GM18861 (cell line): Measurements from ENCODE around the gene CMTR1.
"Not testable (repeated sequence)": the region's sequence is repeated elsewhere in the genome, so short reads cannot be mapped to it uniquely, and the experiment has no call there.

Experiments
- ATAC-seq: cut with Tn5 transposase; IDR thresholded peaks from one replicate; pipeline ENCODE4 v1.9.1; 2021; ENCODE audit not compliant: unreplicated experiment

The CMTR1 gene

DNA sequence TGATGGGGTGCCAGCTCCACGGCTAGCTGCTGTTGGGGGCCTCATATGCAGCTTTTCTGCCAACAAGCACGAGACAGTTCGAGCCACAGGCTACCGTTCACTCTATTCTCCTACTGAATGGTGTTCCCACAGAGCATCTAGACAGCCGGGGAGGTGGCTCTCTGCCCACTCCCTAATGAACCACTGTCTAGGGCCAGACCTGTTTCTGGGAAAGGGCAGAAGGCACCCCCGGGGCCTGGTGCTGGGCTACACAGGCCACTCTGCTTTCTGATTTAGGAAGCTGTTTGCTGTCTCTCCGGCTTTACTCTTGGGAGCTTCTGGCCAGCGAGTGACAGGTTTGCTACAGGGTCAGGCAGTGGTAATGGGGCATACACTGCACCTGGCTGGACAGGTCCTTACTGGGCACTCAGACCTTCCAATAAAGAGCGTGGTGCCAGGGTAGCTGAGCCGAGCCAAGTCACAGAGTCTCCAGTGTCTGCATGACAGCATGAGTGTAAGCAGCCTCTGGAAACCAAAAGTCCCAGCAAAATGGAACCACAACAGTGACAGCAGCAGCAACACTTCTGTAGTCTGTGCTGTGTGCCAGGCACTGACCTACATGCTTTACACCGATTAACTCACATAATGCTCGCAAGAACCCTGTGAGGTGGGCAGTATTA, 58.3 kb downstream of the CMTR1 start:
- no peak for ATAC-seq

DNA sequence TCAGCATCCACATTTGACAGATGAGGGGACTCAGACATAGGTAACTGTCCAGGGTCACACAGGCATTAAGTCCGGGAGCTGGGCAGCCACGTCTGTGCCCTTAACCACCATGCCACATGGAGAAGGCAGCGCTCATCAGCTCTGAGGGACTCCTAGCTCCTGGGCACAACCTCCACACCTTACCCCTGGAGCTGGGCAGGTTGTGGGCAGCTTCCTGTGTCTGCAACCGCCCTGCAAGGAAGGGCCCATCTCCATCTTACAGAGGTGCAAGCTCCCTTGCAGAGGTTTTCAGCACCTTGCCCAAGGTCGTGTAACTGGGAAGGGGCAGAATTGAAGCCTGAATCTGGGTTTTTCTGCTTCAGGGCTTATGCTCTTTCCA, 58.8 kb downstream of the CMTR1 start:
- no peak for ATAC-seq

DNA sequence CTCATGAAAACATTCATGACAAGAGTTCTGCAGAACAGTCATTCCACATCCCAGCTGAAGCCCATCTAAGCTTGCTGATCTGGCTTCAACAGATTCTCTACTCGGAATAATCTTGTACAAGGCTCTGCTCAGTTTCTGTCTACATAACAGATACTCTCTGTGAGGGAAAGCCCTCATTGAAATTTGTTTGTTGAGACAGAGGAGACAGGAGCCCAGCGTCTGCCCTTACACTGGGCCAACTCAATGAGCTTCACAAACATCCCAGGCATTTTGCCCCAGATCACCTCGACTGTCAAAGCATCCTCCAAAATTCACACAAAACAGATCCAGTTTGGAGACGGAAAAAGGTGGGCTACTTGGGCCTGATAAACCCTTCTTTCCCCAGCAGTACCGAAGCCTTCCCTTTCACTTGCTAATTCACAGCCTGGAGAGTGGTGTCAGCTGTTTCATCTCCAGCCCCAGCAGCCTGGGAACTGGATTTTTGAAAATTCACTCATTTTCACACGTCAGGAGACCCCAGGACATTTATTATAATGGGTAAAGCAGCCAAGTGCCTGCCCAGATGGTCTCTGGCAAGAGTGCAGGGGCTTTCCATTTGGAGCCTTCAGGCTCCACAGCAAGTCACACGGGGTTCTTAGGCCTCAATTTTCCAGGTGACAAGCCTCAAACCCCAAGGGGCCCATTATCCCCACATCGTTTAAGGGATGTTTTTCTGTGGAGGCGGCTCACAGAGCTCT, 59.4 kb downstream of the CMTR1 start:
- ATAC-seq, result no peak

DNA sequence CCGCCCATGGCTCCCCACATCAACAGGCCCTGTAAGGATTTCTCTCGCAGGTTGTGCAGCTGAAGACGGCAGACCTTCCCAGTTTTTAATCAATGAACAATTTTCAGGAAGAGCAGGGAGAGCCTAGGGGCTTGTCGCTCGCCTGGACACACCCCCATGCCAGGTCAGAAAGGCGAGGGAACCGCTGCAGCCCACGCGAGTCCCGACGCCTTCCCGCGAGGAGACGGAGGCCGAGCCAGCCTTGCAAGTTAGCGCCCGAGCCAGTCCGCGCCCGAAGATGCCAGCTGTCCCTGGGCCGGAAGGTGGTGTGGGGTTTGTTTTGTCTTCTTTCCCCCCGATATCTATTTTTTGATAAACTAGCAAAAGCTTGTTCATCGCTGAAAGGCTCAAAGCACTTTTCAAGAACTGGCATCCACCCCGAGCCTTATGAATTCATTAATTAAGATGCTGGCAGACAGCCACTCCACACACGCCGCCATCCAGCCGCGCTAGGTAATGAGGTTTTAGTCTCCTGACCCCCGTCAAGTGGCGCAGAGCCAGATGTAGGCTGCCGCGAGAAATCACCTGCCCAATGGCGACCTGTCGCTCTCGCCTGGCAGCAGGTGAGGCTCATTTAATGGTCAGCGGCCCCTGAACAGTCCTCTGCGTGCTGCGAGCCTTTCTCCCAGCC, 60.1 kb downstream of the CMTR1 start:
- ATAC-seq, result no peak

DNA sequence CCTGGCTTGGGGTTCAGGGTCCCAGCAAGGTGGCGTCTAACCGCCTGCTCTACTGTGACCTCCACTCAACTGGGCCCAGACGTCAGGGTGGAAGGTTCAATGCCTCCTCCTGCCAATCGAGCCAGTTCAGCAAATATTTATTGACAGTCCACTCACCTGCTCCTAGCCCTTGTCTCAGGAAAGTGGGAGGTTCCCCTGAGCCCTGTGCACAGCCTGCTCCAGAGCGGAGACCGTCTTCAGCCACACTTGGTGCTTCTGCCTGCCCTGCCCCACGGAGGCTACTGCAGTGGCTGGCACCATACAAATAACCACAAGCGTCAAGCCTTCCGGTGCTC, 60.6 kb downstream of the CMTR1 start:
- no peak for ATAC-seq

DNA sequence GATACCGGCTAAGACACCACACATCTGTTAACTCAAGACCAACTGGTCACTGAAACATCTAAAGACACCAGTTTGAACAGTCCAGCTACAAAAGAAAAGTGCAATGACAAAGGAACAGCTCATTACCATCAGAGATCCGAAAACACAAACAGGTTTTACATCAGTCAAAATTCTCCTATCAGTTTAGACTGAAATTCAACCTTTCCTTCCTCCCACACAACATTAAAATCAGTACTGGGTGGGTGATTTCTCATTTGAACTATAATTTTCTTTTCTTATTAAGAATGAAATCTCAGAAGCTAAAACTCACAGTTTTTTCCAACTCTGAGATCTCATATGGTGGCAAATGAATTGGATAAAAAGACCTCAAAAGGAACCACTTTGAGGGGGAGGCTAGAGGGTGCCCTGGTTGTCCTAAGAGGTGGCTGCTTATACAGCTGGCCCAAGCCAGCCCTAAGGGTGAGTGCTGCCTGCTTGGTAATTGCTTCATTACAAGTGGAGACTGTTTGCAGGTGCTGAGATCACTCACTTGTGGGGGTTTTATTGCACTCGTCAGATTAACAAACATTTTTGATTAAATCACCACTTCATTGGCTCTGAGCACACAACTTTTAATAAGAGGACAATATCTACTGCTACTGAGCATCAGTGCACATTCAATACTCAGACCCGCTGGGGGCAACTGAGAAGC, 62.4 kb downstream of the CMTR1 start:
- no peak for ATAC-seq

DNA sequence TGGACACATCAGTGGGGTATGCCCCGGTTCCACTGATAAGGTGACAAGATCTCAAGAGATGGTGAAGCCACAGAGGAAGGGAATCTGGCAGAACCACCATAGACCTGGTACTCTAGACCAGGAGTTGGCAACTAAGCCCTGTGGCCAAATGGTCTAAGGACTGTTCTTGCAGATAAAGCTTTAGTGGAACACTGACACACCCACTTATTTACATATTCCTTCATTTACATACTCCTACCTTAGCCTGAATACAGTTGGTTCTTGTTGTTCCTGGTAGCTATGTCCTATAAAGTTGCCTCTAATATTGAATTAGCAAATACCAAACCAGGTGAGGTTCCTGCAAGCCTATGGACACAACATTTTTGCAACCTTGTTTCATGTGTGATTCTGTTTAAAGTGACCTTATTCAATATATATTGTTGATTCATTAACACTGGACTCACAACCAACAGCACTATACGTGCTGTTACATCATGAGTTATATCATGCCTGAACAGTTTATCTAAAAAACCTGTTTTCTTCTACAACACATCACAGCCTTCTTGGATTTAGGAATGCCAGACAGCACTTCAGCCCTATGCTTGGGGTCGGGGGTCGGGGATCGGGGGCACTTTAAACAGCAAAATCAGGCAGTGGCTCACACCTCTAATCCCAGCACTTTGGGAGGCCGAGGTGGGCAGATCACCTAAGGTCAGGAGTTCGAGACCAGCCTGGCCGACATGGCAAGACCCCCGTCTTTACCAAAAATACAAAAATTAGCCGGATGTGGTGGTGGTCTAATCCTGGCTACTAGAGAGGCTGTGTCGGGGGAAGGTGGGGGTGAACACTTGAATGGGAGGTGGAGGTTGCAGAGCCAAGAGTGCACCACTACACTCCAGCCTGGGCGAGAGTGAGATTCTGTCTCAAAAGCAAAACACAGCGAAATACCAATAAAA, 64.2 kb downstream of the CMTR1 start:
- no peak for ATAC-seq

DNA sequence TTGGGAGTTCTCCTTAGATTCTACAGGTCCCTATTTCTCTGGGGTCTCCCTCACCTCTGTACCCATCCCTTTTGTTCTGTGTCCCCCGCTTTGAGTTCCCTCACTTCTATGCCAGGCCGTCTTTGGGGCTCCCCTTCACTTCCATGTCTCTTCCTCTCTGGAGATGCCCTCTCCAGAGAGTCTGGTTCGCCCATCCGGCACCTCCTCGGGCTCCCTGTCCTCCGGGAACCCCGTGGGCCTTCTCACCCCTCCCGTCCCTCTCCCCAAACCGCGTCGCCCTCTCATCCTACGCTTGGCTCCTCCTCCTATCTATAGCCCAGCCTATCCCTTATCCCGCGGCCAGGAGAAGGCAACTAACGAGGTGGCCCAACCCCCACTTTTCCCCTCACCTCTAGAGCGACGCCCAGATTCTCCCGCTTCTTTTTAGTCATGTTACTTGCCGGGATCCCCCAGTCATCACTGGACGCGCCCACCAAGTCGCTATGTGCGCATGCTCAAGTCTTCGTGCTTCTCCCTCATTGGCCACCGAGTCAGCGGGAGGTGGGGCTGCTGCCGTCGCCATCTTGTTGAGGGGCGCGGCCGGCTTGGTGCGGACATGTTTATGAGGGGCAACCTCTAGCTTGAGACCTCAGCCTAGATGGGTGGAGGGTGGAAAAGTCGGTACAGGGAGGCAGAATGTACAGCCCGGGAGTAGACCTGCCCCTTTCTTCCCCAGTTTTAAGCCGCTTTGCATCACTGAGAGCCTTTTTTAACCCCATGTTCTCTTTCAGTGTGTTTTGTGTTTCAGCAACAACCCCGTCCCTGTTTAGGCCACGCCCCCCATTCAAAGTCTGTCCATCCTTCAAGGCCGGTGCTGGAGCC, 66.6 kb downstream of the CMTR1 start, which contains the start of gene CCDC167:
TSS of gene CCDC167 (minus strand) at position 461 of the 861 bp plus-strand sequence. CDS start at position 431, 30 bp downstream.
- ATAC-seq, result peak; percentile 67

DNA sequence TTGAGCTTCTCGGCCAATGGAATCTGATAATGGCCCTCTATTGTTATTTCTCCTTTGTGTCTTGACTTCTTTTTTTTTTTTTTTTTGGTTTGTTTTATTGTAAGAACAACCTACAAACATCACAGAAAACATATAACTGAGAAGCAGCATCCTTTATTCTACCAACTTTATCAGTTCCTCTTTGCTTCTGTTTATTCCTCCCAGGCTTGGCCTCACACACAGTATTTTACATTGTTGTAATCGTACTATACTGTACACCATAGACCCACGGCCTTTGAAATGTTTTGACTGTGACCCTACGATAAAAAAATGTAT, 67.2 kb downstream of the CMTR1 start:
- no peak for ATAC-seq

DNA sequence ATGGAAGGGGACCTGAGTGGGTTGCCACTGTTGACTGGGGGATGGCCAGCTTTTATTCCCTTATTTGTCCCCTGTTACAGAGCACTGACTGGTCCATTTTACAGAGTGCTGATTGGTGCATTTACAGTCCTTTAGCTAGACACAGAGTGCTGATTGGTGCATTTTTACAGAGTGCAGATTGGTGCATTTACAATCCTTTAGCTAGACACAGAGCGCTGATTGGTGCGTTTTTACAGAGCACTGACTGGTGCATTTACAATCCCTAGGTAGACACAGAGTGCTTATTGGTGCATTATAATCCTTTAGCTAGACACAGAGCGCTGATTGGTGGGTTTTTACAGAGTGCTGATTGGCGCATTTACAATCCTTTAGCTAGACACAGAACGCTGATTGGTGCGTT, 67.9 kb downstream of the CMTR1 start:
- not testable (repeated sequence) for ATAC-seq

DNA sequence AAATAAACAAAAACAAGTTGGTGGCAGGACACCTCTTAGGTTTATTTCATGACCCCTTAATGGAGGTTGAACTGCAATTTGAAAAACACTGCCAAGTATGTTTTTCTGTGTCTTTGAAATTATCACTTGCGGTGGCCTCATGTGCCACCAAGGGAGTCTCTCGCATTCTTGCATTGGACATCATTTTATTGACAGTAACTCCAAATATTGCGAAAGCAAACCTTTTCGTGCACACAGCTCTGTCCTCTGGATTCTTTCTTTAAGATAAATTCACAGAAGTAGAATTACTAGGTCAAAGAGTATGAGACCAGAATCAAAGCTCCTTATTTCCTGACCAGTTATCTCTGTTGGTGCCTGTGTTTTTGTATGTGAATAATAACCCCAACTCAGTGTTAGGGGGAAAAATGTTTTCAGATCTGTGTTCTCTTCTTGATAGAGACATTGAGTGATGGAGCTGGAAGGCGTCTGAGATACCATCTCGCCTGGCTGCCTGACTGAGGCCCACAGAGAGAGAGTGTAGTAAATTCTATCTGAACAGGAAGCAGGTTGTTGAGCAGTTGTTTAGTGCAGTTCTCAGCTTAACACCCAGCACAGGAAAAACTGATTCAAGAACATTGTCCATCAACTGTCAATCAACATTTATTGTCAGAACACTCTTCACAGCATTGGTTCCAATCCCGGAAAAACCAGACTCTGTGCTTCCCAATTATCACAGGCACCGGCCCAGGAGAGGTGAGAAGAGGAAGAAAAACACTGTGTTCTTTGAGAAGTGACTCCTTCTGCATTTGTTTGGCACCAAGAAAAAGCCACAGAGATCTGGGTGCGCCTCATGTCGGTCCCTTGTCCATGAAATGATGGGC, 68.8 kb downstream of the CMTR1 start:
- no peak for ATAC-seq

DNA sequence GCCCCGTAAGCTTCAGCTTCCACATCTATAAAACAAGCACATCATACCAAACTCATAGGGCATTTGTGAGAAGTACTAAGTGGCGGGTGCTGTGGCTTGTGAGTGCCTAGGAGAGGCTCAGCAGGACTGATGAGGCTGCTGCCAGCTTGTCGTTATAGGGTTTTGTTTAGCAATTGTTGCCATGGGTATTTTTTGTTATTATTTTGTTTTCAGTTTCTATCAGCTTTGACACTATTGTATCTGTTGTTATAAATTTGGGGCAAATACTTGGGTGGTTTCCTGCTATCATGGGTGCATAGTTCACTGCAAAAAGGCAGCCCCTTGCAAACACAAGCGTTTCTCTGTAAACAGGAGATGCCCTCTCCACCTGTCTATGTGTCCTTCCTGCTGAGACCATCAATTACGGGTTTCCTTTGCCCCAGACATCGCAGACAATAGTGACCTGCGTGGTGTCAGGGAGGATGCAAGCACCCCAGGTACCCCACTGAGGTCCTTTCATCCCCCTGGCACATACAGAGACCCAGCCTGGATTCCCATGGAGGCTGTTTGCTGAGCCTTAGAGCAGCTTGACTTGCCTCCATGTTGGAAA, 69.8 kb downstream of the CMTR1 start:
- peak; percentile 25 for ATAC-seq

DNA sequence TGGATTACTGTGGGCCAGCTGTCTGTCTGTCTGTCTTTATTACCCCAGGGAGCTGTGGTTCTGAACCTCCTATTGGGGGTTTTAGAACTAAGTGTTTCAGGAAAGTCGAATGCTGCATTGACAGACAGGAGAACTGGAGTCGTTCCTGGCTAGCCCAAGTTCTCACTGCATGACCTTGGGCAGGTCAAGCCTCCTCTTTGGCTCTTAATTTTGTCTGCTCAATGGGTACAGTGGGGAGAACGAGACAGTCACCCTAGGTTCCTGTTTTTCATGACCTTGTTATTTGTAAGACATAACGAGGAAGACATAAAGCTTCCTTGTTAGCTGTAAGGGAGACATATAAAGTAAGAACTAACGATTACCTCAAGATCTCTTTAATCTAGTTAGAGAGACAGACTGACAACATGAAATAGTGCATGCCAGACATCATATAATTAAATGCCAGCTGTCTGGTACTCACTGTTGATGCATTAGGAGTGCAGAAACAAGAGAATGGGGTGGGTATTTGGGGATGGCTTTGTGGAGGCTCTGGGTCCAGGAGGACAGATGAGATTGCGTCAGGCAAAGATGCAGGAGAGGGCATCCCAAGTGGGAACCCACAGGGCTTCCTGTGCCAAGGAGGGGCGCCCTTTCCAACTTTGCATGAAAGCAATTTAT, 70.4 kb downstream of the CMTR1 start:
- no peak for ATAC-seq

DNA sequence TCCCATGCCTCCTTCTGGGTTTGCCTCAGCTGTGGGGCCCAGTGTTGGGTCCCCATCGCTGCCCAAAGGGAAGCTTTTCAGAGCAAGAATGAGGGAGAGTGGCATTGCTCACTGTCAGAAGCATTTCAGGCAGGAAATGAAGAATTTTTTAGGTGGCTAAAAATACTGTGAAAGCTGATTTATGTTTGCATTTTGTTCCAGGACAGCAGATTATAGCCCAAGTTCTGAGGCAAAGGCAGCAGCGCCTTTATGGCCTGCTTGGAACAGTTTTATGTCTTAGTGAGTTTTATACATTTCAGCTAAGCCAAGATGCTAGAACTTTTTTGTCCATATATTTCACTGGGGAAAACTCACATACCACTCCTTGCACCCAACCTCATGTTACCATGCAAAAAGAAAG, 71.0 kb downstream of the CMTR1 start:
- no peak for ATAC-seq

DNA sequence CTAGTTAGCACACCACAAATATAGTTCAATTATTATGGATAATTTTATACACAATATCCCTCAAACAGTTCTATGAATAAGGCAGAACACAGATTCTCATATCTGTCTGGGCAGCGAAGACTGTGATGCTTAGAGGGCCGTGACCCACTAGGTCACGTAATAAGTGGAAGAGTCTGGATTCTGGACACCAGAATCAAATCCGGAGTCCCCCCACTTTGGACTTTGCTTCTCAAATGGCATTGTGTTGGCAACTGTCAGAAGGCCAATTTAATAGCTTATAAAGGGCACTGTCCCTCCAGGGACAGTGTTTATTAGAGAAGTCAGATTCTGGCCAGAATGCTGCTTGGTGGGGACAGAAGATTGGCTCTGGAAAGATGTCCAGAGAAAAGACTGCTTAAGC, 73.5 kb downstream of the CMTR1 start:
- no peak for ATAC-seq

DNA sequence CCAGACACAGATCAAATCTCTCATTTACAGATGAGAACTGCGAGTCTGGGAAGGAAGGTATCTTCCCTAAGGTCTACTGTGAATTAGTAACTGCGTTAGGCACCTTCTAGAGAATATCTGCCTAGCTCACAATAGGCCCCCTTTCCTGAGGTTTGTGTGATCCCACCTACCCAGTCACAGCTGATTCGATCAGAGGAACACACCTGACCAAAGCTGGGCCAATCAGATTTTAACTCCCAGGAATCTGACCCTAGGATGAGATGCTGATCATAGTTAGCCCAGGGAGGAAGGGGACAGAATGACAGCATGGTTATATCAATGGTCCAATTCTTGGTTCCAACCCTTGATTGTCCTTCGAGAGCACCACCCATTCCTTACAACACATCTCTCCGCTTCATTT, 74.1 kb downstream of the CMTR1 start:
- no peak for ATAC-seq

DNA sequence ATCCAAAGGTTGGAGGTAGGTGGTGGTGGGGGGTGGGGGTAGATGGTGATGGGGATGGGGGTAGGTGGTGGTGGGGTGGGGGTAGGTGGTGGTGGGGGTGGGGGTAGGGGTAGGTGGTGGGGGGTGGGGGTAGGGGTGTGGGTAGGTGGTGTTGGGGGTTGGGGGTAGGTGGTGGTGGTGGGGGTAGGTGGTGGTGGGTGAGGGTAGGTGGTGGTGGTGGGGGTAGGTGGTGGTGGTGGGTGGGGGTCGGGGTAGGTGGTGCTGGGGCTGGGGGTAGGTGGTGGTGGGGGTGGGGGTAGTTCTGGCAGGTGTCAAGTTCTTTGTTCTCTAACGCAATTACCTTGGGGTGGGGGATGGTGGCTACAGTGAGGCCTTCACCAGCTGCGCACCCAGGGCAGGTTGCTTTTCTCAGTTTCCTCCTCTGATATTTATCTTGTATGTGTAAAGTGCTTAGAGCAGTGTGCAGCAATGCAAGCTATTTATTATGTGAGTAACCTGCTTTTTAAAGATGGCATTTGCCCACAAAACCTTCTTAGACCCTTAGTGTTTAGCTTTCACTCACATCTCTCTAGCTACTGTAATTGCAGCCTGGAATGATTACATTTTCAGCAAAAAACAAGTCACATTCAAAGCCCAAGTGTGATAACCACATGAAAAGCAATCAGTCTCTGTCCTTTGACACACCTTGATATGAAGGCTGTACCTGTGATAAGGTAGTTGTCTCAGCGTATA, 74.8 kb downstream of the CMTR1 start:
- ATAC-seq, result no peak
